HepG2 (cell line): ENCODE results near the gene SMARCA5. TPM values are rescaled to one million over a fixed set of nuclear protein-coding genes. Genes with fewer than 3 reads are reported as not detected.

ENCODE experiments used
- AGO2 ChIP-seq: fragments of 200-400 bp; formaldehyde crosslinking; optimal IDR thresholded peaks from 2 replicates; pipeline ENCODE3; 2017; ENCODE audit warnings: mild to moderate bottlenecking, low read depth, low read length, moderate library complexity
- ARNT2 ChIP-seq: sonication (generic); formaldehyde crosslinking; IDR thresholded peaks from 2 replicates; pipeline ENCODE4 v1.8.0; 2022; ENCODE audit warnings: mild to moderate bottlenecking, low read depth, missing genetic modification reagents, moderate library complexity
- BRD4 ChIP-seq: sonication (generic); formaldehyde crosslinking; IDR thresholded peaks from 2 replicates; pipeline ENCODE4 v1.4.0; 2020; ENCODE audit warnings: missing genetic modification reagents
- CCDC6 ChIP-seq: sonication (generic); formaldehyde crosslinking; IDR thresholded peaks from 2 replicates; pipeline ENCODE4 v1.8.1; 2022; ENCODE audit warnings: mild to moderate bottlenecking, missing genetic modification reagents, moderate library complexity
- CENPBD1 ChIP-seq: sonication (generic); formaldehyde crosslinking; IDR thresholded peaks from 2 replicates; pipeline ENCODE4 v1.8.0; 2022; ENCODE audit warnings: missing genetic modification reagents, low read depth, mild to moderate bottlenecking, borderline replicate concordance
- CENPX ChIP-seq: sonication (generic); formaldehyde crosslinking; IDR thresholded peaks from 2 replicates; pipeline ENCODE4 v1.9.0; 2021; ENCODE audit warnings: mild to moderate bottlenecking, missing genetic modification reagents, moderate library complexity
- DRAP1 ChIP-seq: IDR thresholded peaks from 2 replicates; pipeline ENCODE4 v1.6.1; 2016; ENCODE audit warnings: missing genetic modification reagents, missing compliant biosample characterization
- FOSL1 ChIP-seq: sonication (generic); formaldehyde crosslinking; IDR thresholded peaks from 2 replicates; pipeline ENCODE4 v1.9.0; 2021; ENCODE audit warnings: missing genetic modification reagents, borderline replicate concordance
- FOXC1 ChIP-seq: sonication (generic); formaldehyde crosslinking; IDR thresholded peaks from 2 replicates; pipeline ENCODE4 v1.8.0; 2022; ENCODE audit warnings: mild to moderate bottlenecking, missing genetic modification reagents, borderline replicate concordance
- KAT7 ChIP-seq: IDR thresholded peaks from 2 replicates; pipeline ENCODE4 v1.6.1; 2018; ENCODE audit warnings: borderline replicate concordance, missing compliant biosample characterization
- KMT2A ChIP-seq: sonication (generic); formaldehyde crosslinking; IDR thresholded peaks from 2 replicates; pipeline ENCODE4 v1.4.0; 2020; ENCODE audit warnings: missing genetic modification reagents
- MAFK ChIP-seq, 2 experiments: IDR thresholded peaks in 1 of 2; conservative IDR thresholded peaks in 1 of 2; 2 replicates each; pipeline ENCODE4 v1.6.1; 2011; ENCODE audit warnings: improper control_type of control experiment in 2 of 2, low read length in 2 of 2
- MIXL1 ChIP-seq: IDR thresholded peaks from 2 replicates; pipeline ENCODE4 v1.6.1; 2016
- MXD4 ChIP-seq: IDR thresholded peaks from 2 replicates; pipeline ENCODE4 v1.6.1; 2016; ENCODE audit warnings: mild to moderate bottlenecking, missing biosample characterization, missing genetic modification reagents
- NRL ChIP-seq: sonication (generic); formaldehyde crosslinking; IDR thresholded peaks from 2 replicates; pipeline ENCODE4 v1.5.0; 2020; ENCODE audit warnings: missing genetic modification reagents, mild to moderate bottlenecking, moderate library complexity, borderline replicate concordance
- PAX8 ChIP-seq: sonication (generic); formaldehyde crosslinking; IDR thresholded peaks from 2 replicates; pipeline ENCODE4 v1.8.0; 2022; ENCODE audit warnings: mild to moderate bottlenecking, missing genetic modification reagents, borderline replicate concordance
- RAD51 ChIP-seq: fragments of 450-650 bp; IDR thresholded peaks from 2 replicates; pipeline ENCODE4 v1.6.1; 2016; ENCODE audit warnings: borderline replicate concordance
- SNAPC2 ChIP-seq: sonication (generic); formaldehyde crosslinking; IDR thresholded peaks from 2 replicates; pipeline ENCODE4 v1.8.1; 2022; ENCODE audit warnings: mild to moderate bottlenecking, missing genetic modification reagents
- TCF12 ChIP-seq, 2 experiments: fragments of 450-650 bp in 1 of 2; sonication (generic) in 1 of 2; formaldehyde crosslinking in 1 of 2; IDR thresholded peaks; 2 replicates each; pipeline versions ENCODE4 v1.6.1 to v1.8.0; 2017 to 2022; ENCODE audit warnings: antibody characterized with exemption in 1 of 2, mild to moderate bottlenecking in 1 of 2, missing genetic modification reagents in 1 of 2, moderate library complexity in 1 of 2
- ZC3H13 ChIP-seq: sonication (generic); formaldehyde crosslinking; IDR thresholded peaks from 2 replicates; pipeline ENCODE4 v1.8.1; 2023; ENCODE audit warnings: mild to moderate bottlenecking, missing genetic modification reagents, moderate library complexity
- ZFY ChIP-seq: sonication (generic); formaldehyde crosslinking; IDR thresholded peaks from 2 replicates; pipeline ENCODE4 v1.4.0; 2020; ENCODE audit warnings: missing genetic modification reagents
- ZMYM2 ChIP-seq: sonication (generic); formaldehyde crosslinking; IDR thresholded peaks from 2 replicates; pipeline ENCODE4 v1.8.0; 2022; ENCODE audit warnings: mild to moderate bottlenecking, missing genetic modification reagents
- ZNF251 ChIP-seq: sonication (generic); formaldehyde crosslinking; IDR thresholded peaks from 2 replicates; pipeline ENCODE4 v1.9.0; 2021; ENCODE audit warnings: mild to moderate bottlenecking, missing genetic modification reagents
- ZNF563 ChIP-seq: sonication (generic); formaldehyde crosslinking; IDR thresholded peaks from 2 replicates; pipeline ENCODE4 v1.8.0; 2022; ENCODE audit warnings: mild to moderate bottlenecking, moderate library complexity, missing genetic modification reagents
- ZNF564 ChIP-seq: sonication (generic); formaldehyde crosslinking; IDR thresholded peaks from 2 replicates; pipeline ENCODE4 v1.8.1; 2023; ENCODE audit warnings: mild to moderate bottlenecking, missing genetic modification reagents
- ZNF607 ChIP-seq: sonication (generic); formaldehyde crosslinking; IDR thresholded peaks from 2 replicates; pipeline ENCODE4 v1.5.1; 2020; ENCODE audit warnings: missing genetic modification reagents, mild to moderate bottlenecking, borderline replicate concordance
- ZNF615 ChIP-seq: sonication (generic); formaldehyde crosslinking; IDR thresholded peaks from 2 replicates; pipeline ENCODE4 v1.5.0; 2020; ENCODE audit warnings: mild to moderate bottlenecking, missing genetic modification reagents, borderline replicate concordance
- polyA plus RNA-seq, 8 experiments: library from polyadenylated mRNA; depleted of rRNA in 3 of 8; stranded (reverse) in 7 of 8; unstranded in 1 of 8; fragments of >200 nt; fragmentation: Illumina TruSeq in 4 of 8; extraction: Trizol in 4 of 8; gene quantifications; 2 replicates each; pipeline versions ENCODE4 v1.2.1 to v1.2.3, GENCODE V29; 2011 to 2016; ENCODE audit warnings: low read depth in 4 of 8, missing spikeins in 1 of 8, mixed read lengths in 1 of 8; ENCODE audit not compliant: insufficient read depth in 1 of 8
- total RNA-seq, 5 experiments: library from RNA; depleted of rRNA; stranded (reverse); fragments of >200 nt; fragmentation: Illumina TruSeq; extraction: Trizol; gene quantifications; 2 replicates each; pipeline ENCODE4 v1.2.3, GENCODE V29; 2016; ENCODE audit warnings: low read depth in 1 of 5
- TF ChIP-seq, protein P1 (sequence below): IDR thresholded peaks from 2 replicates; pipeline ENCODE4 v1.6.1; 2016
- TF ChIP-seq, protein P2 (sequence below): sonication (generic); formaldehyde crosslinking; IDR thresholded peaks from 2 replicates; pipeline ENCODE4 v1.5.1; 2020; ENCODE audit warnings: missing genetic modification reagents, mild to moderate bottlenecking, borderline replicate concordance

Gene SMARCA5
- total and polyA plus RNA-seq, 2 of the 13 experiments (the other 11 are each of a cell fraction or from before 2014, with no cell fraction given) = 7.0 to 37.5 TPM

GRCh38 chr4:143513314-143514168, at the start of gene SMARCA5 (continued):
- TF ChIP-seq, protein P1, sequence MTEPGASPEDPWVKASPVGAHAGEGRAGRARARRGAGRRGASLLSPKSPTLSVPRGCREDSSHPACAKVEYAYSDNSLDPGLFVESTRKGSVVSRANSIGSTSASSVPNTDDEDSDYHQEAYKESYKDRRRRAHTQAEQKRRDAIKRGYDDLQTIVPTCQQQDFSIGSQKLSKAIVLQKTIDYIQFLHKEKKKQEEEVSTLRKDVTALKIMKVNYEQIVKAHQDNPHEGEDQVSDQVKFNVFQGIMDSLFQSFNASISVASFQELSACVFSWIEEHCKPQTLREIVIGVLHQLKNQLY (CRISPR knock-in tag) = no peak
- no peak for TF ChIP-seq ZNF251 (CRISPR knock-in tag)
- 0 out of 2 replicates have a peak, but pooled peaks have one; percentile 23 for TF ChIP-seq BRD4 (CRISPR knock-in tag)
- TF ChIP-seq ZNF615 (CRISPR knock-in tag) = peak; percentile 79; the same call in 1 of the 2 replicates
- peak; percentile 90; the same call in 1 of the 2 replicates for TF ChIP-seq ZNF564 (CRISPR knock-in tag)
- peak; percentile 79 for TF ChIP-seq ZMYM2 (CRISPR knock-in tag)
- peak; percentile 96 for TF ChIP-seq ZFY (CRISPR knock-in tag)
- TF ChIP-seq CENPX = no peak
- TF ChIP-seq CCDC6 (CRISPR knock-in tag) = peak; percentile 93
- TF ChIP-seq CENPBD1 (CRISPR knock-in tag) = no peak
- peak; percentile 79 for TF ChIP-seq NRL (CRISPR knock-in tag)
- peak; percentile 37 for TF ChIP-seq MIXL1 (CRISPR knock-in tag)
- TF ChIP-seq KMT2A = peak; percentile 69
- peak; percentile 44; the same call in 1 of the 2 replicates for TF ChIP-seq ARNT2 (CRISPR knock-in tag)
- TF ChIP-seq KAT7 (CRISPR knock-in tag) = peak; percentile 93; the same call in 1 of the 2 replicates
- 0 out of 2 replicates have a peak, but pooled peaks have one; percentile 56 for TF ChIP-seq ZNF607 (CRISPR knock-in tag)
- TF ChIP-seq SNAPC2 (CRISPR knock-in tag) = no peak
- peak; percentile 81 for TF ChIP-seq AGO2
- TF ChIP-seq MAFK (conservative IDR thresholded peaks at IDR 0.05 in 1 of 2, IDR thresholded peaks at IDR 0.05 in 1 of 2; ENCODE audit: low read length in 2 of 2) = no peak
- no peak for TF ChIP-seq TCF12 (IDR thresholded peaks at IDR 0.05)
- no peak for TF ChIP-seq TCF12 (CRISPR knock-in tag; IDR thresholded peaks at IDR 0.05)
- TF ChIP-seq RAD51 = no peak
- TF ChIP-seq, protein P2, sequence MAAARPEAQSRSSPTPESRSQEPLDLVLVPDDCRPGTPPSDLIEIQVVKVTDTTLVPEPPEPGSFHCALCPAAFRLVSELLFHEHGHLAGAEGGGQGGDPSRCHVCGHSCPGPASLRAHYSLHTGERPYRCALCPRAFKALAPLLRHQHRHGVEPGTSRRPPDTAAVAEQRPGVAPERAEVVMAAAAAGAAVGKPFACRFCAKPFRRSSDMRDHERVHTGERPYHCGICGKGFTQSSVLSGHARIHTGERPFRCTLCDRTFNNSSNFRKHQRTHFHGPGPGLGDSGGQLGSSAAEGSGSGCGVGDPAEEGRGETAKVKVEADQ (CRISPR knock-in tag) = peak; percentile 88
- 0 out of 2 replicates have a peak, but pooled peaks have one; percentile 55 for TF ChIP-seq ZC3H13
- TF ChIP-seq FOXC1 (CRISPR knock-in tag) = peak; percentile 36; the same call in 1 of the 2 replicates
- peak; percentile 70 for TF ChIP-seq DRAP1 (CRISPR knock-in tag)
- peak; percentile 48; the same call in 1 of the 2 replicates for TF ChIP-seq PAX8
- 0 out of 2 replicates have a peak, but pooled peaks have one; percentile 24 for TF ChIP-seq FOSL1
- peak; percentile 77; the same call in 1 of the 2 replicates for TF ChIP-seq ZNF563 (CRISPR knock-in tag)
- TF ChIP-seq MXD4 (CRISPR knock-in tag) = peak; percentile 46; the same call in 1 of the 2 replicates
